ENCODE measurements around the gene ASPHD2.

DNA sequence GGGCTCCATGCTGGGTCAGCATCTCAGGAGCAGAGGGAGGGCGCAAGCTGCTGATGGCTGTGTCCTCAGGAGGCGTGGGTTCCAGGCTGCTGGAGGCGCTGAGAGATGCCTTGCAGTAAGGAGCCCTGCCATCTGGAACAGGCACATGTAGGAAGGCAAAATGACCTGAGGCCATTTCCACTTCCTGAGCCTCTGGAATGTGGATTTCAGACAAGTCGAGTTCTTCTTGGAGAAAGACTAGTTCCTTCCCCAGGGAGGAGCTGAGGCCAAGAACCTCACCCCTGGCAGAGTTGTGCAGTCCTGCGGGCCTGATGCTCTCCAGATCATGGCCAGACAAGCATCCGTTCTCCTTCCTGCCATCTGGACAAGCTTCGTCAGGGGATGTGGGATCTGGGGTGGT is 35.3 kb downstream of the ASPHD2 start:
- TF ChIP-seq, protein P1, sequence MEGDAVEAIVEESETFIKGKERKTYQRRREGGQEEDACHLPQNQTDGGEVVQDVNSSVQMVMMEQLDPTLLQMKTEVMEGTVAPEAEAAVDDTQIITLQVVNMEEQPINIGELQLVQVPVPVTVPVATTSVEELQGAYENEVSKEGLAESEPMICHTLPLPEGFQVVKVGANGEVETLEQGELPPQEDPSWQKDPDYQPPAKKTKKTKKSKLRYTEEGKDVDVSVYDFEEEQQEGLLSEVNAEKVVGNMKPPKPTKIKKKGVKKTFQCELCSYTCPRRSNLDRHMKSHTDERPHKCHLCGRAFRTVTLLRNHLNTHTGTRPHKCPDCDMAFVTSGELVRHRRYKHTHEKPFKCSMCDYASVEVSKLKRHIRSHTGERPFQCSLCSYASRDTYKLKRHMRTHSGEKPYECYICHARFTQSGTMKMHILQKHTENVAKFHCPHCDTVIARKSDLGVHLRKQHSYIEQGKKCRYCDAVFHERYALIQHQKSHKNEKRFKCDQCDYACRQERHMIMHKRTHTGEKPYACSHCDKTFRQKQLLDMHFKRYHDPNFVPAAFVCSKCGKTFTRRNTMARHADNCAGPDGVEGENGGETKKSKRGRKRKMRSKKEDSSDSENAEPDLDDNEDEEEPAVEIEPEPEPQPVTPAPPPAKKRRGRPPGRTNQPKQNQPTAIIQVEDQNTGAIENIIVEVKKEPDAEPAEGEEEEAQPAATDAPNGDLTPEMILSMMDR (IDR thresholded peaks at IDR 0.05; ENCODE audit: low read depth, low read length, poor library complexity, severe bottlenecking), result no peak
- TF ChIP-seq EZH2phosphoT487 (IDR thresholded peaks at IDR 0.05; ENCODE audit: borderline replicate concordance, low read length), result no peak

All from DOHH2 (cell line).